ENCODE data around the gene RTP5.
"Not testable (repeated sequence)": the region's sequence is repeated elsewhere in the genome, so short reads cannot be mapped to it uniquely, and the experiment has no call there.

RTP5 gene

DNA sequence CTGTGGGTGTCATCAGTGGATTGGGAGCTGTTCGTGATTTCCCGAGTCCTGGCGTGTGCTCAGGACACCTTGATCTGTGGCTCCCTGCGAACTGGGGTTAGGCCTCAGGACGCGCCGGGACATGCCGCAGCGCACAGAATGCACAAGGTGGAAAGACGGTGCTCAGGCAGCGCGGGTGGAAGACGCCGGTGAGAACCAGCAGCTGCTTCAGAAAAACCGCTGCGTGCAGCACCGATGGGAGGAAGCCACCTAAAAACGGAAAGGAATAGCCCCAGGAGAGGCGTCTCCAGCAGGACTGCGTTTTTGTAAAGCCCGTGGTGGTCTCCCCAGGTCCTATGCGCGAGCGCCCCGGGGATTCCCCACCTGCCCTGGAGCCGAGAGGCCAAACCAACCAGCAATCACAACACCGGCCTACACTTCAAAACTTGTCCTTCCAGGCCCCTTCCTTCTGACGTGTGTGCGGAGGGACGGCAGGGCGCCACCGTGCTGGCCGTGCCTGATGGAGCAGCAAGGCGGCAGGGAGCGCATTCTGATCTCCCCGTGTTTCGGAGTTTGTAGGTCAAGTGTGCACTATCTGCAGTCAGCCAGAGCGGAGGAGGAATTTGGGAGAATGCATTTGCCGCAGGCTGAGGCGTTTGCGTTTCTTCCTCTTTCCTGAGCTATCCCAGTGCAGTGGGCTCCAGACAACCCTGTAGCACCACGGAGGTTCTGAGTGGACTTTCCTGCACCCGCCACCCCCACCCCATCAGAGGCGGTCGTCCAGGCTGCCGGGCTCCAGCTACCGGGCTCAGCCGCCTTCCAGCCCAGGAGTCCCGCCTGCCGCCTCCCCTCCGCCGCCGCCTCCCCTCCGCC lies 32.2 kb downstream of the RTP5 start:
- peak in 2 of 51 donors; percentile 29 to 38 for DNase-seq

DNA sequence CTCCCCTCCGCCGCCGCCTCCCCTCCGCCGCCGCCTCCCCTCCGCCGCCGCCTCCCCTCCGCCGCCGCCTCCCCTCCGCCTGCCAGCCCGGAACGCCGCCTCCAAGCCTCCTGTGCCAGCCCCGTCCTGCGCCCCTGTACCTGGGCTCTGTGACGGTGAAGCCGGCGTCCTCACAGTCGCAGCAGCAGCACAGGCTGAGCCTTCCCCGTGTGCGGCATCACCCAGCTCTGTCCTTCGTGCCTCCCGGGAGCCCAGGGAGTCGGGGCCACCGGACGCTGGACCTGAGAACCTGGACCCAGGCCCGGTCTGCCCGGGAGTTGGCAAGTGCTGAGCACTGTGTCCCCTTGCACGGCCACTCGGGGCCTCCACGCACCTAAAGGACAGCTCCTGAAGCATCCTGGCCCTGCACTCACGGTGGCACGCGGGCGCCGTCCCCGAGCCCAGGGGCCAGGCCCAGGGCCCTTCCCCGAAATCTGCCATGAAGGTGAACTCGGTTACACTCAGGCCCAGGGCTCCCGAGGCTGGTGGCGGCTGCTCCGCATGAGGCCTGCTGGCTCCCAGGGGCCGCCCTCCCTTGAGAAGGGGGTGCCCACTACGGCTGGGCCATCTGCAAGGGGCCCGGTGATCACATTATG lies 32.9 kb downstream of the RTP5 start:
- DNase-seq, result no peak

DNA sequence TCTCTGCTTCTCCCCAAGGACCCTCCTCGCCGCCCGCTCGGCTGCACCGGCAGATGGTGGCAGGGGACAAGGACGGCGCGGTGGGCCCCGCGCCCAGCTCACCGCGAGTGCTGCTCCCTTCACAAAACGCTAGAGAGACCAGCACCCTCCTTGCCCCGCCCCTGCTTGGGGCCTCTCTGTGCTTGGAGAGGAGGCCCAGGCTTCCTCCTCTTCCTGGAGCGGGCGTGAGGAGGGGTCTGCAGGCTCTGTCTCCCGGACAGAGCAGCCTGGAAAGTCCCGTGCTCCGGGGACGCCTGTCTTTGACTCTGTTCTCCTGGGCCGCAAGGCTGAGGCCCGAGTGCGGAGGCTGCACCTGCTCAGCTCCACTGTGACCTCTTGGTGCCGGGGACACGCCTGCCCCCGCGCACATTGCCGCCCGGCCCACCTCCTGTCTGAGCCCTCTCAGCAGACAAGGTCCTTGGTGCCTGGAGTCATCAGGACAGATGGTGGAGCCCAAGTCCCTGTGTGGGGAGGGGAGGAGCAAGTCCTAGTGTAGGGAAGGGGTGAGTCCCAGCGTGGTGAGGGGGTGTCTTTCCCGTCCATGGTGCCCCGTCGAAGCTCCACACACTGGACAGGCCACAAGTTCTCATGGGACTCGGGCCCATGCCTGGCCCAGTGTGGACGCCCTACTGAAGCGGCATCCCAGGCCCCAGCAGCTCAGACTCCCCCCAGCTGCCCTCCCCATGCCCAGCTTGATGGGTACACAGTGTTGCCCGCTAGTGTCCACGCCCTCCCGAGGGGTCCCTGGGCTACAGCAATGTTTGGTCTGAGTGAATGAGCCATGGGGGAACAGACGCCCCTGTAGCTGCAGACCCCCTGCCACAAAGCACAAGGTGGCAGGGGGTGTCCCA lies 33.8 kb downstream of the RTP5 start:
- no peak for DNase-seq

GRCh38 chr2:241904011-241904718 lies 34.6 kb downstream of the RTP5 start:
- no peak for DNase-seq

- DNase-seq, result no peak
Observed at GRCh38 chr2:241904791-241905710, 35.5 kb downstream of the RTP5 start.

DNA sequence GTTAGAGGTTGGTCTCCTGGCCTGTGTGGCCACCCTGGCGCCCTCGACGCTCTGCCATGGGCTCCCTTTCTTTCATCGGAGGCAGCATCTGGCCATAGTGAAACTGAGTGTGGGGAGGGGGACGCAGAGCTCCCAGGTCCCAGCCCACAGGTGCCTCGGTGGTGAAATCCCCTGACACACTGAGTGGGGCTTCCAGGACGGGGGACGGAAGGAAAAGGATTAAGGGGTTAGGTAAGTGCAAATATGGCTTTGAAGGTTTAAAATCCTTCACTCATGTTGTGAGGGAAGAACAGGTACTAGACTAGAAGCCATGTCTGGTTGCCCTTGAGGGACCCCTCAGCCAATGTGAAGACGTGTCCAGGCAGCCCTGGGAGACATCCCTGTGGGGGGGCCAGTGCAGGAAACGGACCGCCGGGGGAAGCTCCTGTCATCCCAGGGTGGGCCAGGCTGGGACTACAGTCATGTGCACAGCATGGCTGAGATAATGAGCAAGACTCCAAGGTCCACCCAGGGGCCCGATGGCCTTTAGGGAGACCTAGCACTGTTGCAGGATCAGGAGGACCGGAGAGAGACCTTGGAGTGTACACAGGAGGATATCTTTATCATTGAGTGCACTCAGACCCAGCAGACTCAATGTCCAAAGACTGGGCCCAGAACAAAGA lies 36.3 kb downstream of the RTP5 start:
- DNase-seq, result no peak

- DNase-seq, result not testable (repeated sequence)
Observed at GRCh38 chr2:241906378-241906770, 36.8 kb downstream of the RTP5 start.

- no peak for DNase-seq
Observed at GRCh38 chr2:241906826-241907570, 37.5 kb downstream of the RTP5 start.

DNA sequence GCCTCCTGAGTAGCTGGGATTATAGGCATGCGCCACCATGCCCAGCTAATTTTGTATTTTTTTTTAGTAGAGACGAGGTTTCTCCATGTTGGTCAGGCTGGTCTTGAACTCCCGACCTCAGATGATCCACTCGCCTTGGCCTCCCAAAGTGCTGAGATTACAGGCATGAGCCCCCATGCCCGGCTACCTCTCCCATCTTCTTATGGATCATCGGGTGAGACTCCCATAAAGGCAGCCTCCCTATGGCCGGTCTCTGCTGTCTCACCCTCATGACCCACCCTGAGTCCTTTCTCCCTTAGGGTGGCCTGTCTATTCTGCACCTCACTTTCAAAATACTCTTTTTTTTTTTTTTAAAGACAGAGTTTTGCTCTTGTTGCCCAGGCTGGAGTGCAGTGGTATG lies 38.3 kb downstream of the RTP5 start:
- DNase-seq, result not testable (repeated sequence)

DNA sequence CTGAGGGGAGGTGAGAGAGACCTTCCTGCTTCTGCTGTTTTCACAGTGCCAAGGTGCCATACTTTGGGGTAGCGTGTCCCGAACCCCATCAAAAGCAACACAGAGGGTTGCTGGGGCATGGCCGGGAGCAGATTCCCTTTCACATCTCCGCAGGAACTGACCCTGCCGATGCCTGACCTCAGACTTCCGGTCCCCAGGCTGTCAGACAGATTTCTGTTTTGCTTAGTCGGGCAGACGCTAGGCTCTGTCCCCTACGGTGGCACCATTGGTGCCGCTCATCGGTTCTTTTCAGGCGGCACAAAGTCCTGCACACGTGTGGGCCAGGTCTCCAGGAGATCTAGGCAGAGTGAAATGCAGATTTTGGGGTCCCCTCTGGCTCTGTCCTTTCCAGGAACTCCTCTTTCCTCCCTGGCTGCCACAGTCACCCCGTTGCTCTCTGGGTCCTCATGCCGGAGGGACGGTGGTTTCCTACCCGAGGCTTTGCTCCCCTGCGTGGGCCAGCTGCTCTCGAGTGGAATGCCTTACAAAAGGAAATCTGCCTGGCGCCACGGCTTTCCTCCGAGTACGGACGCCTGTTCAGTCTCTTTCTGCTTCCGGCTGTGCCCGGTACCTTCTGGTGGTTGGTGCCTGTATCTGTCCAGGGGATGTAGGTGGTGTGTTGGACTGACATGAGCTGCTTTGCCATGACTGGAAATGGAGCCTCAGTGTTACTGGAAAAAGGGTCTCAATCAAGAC lies 39.3 kb downstream of the RTP5 start:
- no peak for DNase-seq

DNA sequence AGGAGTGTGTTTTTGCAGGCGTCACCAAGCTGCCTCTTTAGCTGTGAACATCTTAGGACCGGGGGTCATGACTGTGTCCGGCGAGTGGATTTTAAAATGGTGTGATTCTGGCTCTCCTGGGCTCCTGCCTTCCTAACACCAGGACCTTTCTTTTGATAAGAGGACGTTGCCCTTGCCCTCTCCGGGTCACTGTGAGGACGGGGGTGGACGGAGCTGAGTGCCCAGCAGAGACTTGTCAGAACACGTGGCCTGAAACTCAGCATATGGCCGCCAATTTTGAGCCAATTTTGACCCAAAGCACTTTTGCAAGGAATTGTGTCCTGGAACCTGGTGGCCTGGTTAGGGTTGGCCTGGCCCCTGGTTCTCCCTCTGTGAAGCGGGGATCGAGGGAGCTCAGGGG lies 40.2 kb downstream of the RTP5 start:
- DNase-seq, result no peak

- no peak for DNase-seq
Observed at GRCh38 chr2:241910604-241911520, 41.3 kb downstream of the RTP5 start.

GRCh38 chr2:241911551-241911950 lies 42.0 kb downstream of the RTP5 start:
- DNase-seq, result no peak

GRCh38 chr2:241912021-241912555 lies 42.6 kb downstream of the RTP5 start:
- DNase-seq, result no peak

DNA sequence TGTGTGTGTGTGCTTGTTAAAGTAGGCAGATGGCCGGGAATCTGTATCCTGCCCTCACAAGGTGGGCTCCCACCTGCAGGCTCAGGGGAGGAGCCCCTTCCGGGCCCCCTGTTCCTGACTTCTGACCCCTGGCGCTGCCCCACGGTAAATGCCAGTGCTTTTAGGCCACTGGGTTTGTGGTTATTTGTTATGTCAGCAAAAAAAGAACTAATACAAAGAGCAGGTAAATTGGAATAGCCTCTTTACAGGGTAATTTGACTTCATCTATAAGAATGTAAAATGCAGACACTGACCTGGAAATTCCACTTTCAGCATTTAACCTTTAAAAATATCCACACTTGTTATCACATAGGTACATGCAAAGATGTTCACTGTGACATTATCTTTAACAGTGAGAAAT lies 44.2 kb downstream of the RTP5 start:
- DNase-seq, result no peak

DNA sequence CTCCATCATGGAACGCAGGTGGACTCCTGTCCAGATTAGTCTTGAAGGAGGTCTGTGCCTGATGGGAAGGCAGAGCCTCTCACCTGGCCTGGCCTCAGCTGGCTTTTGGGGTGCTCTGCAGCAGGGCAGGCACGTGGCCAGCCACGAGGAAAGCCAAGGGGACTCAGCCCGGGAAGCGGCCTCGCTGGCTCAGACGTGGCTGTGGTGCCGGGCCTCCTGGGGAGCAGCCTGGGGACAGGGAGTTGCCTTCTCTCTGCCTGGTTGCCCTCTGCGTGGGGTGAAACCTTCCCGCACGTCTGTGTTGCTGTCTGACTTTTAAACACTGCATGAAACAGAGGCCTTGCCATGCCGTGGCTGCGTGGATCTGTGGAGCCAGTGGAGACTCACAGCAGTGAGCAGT lies 45.0 kb downstream of the RTP5 start:
- no peak for DNase-seq

GRCh38 chr2:241921631-241922030 lies 52.1 kb downstream of the RTP5 start:
- DNase-seq, result not testable (repeated sequence)

Data from hypothalamus (tissue), 51 donors.